Nephron progenitor cell (in vitro differentiated cells): ENCODE data around the gene ABHD10.
A peak's percentile ranks its signal among the peaks of the same experiment; 100 is the strongest.

ENCODE experiments used
- DNase-seq: peaks from one replicate; pipeline ENCODE4 v3.0.0; 2021
- H3K27ac Mint-ChIP-seq: 2 replicates; pipeline ENCODE4 v1.8.0; 2021; ENCODE audit warnings: mild to moderate bottlenecking, moderate library complexity, mixed read lengths
- H3K27me3 Mint-ChIP-seq: 2 replicates; pipeline ENCODE4 v1.8.0; 2021; ENCODE audit warnings: mild to moderate bottlenecking, low read depth, mixed read lengths; ENCODE audit not compliant: poor library complexity
- H3K36me3 Mint-ChIP-seq: 2 replicates; pipeline ENCODE4 v1.8.0; 2021; ENCODE audit warnings: low read depth, mixed read lengths
- H3K4me1 Mint-ChIP-seq: 2 replicates; pipeline ENCODE4 v1.8.0; 2021; ENCODE audit warnings: mixed read lengths
- H3K4me3 Mint-ChIP-seq: 2 replicates; pipeline ENCODE4 v1.8.0; 2021; ENCODE audit warnings: mild to moderate bottlenecking, moderate library complexity, mixed read lengths
- H3K9me3 Mint-ChIP-seq: 2 replicates; pipeline ENCODE4 v1.8.0; 2021; ENCODE audit warnings: mild to moderate bottlenecking, moderate library complexity, mixed read lengths
- CTCF ChIP-seq: fragments of 200-600 bp; sonication (generic); IDR thresholded peaks from 2 replicates; pipeline ENCODE4 v1.5.0; 2021; ENCODE audit warnings: antibody characterized with exemption

ABHD10 gene

GRCh38 chr3:111984636-111985298 is 5.9 kb downstream of the ABHD10 start:
- H3K27ac Mint-ChIP-seq: no peak overlapping the region

GRCh38 chr3:111986800-111987199 is 8.0 kb downstream of the ABHD10 start:
- no peaks in the 10 kb centered on the region for H3K27me3 Mint-ChIP-seq
- no peaks in the 10 kb centered on the region for H3K9me3 Mint-ChIP-seq
- TF ChIP-seq CTCF: no peak
- H3K4me3 Mint-ChIP-seq: no peak overlapping the region
- H3K27ac Mint-ChIP-seq: no peak overlapping the region
- H3K36me3 Mint-ChIP-seq: peaks cover 57% of the 10 kb centered on the region
- H3K4me1 Mint-ChIP-seq: peaks cover 12% of the 10 kb centered on the region
- no peak for DNase-seq

More at GRCh38 chr3:111984636-111985298, 5.9 kb downstream of the ABHD10 start:
- H3K27me3 Mint-ChIP-seq: no peaks in the 10 kb centered on the region
- H3K4me1 Mint-ChIP-seq: peaks cover 32% of the 10 kb centered on the region
- no peaks in the 10 kb centered on the region for H3K9me3 Mint-ChIP-seq
- DNase-seq: no peak
- TF ChIP-seq CTCF: no peak
- no peak overlapping the region for H3K4me3 Mint-ChIP-seq
- peaks cover 51% of the 10 kb centered on the region for H3K36me3 Mint-ChIP-seq

- DNase-seq: no peak
Observed at GRCh38 chr3:111989061-111989678, 10.3 kb downstream of the ABHD10 start.

GRCh38 chr3:111993038-111993437 is 14.2 kb downstream of the ABHD10 start:
- no peak for DNase-seq
- H3K9me3 Mint-ChIP-seq: no peaks in the 10 kb centered on the region
- no peak overlapping the region for H3K27ac Mint-ChIP-seq
- H3K27me3 Mint-ChIP-seq: no peaks in the 10 kb centered on the region
- H3K36me3 Mint-ChIP-seq: peaks cover 24% of the 10 kb centered on the region
- no peak overlapping the region for H3K4me3 Mint-ChIP-seq
- H3K4me1 Mint-ChIP-seq: peaks cover 8% of the 10 kb centered on the region
- no peak for TF ChIP-seq CTCF

More at GRCh38 chr3:111989061-111989678, 10.3 kb downstream of the ABHD10 start:
- Mint-ChIP-seq H3K4me1 (peaks cover 8% of the 10 kb centered on the region), H3K9me3 (no peaks in the 10 kb centered on the region), H3K36me3 (peaks cover 58% of the 10 kb centered on the region), H3K27me3 (no peaks in the 10 kb centered on the region), H3K27ac (no peak overlapping the region), H3K4me3 (no peak overlapping the region)
- peak; percentile 60 for TF ChIP-seq CTCF

- TF ChIP-seq CTCF: no peak
- Mint-ChIP-seq H3K27me3 (peaks cover 2% of the 10 kb centered on the region), H3K4me3 (peak within 1 kb of the TSS; percentile 96), H3K27ac (peak within 1 kb of the TSS; percentile 80), H3K9me3 (no peaks in the 10 kb centered on the region), H3K36me3 (peaks cover 12% of the 10 kb centered on the region), H3K4me1 (peaks cover 54% of the 10 kb centered on the region)
- peak; percentile 60 for DNase-seq
Observed at GRCh38 chr3:111998636-111999483, 20.0 kb downstream of the ABHD10 start, which contains the start of gene TAGLN3. TSS of gene TAGLN3 (plus strand) at chr3:111998922. CDS start at chr3:111999423, 501 bp downstream.
